Measurements from ENCODE around the gene PDK4. TPM values are rescaled to one million over a fixed set of nuclear protein-coding genes. Genes with fewer than 3 reads are reported as not detected.
"Not testable (repeated sequence)": the region's sequence is repeated elsewhere in the genome, so short reads cannot be mapped to it uniquely, and the experiment has no call there.

PDK4 gene
- total RNA-seq, 1 donor from 2014 or later, result not detected

DNA sequence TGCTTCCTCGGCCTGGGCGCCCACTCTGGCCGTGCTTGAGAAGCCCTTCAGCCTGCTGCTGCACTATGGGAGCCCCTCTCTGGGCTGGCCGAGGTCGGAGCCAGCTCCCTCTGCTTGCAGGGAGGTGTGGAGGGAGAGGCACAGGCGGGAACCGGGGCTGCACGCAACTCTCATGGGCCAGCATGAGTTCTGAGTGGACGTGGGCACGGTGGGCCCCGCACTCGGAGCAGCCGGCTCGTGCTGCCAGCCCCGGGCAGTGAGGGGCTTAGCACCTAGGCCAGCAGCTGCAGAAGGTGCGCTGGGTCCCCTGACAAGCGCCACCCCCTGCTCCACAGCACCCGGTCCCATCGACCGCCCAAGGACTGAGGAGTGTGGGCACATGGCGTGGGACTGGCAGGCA, 9.0 kb upstream of the PDK4 start:
- peaks cover 4% of the 10 kb centered on the region for H3K36me3 Mint-ChIP-seq (ENCODE audit: unreplicated experiment)
- H3K27ac Mint-ChIP-seq (ENCODE audit: unreplicated experiment), result no peak overlapping the region
- H3K4me3 Mint-ChIP-seq (ENCODE audit: unreplicated experiment), result no peak overlapping the region
- TF ChIP-seq, protein P1, sequence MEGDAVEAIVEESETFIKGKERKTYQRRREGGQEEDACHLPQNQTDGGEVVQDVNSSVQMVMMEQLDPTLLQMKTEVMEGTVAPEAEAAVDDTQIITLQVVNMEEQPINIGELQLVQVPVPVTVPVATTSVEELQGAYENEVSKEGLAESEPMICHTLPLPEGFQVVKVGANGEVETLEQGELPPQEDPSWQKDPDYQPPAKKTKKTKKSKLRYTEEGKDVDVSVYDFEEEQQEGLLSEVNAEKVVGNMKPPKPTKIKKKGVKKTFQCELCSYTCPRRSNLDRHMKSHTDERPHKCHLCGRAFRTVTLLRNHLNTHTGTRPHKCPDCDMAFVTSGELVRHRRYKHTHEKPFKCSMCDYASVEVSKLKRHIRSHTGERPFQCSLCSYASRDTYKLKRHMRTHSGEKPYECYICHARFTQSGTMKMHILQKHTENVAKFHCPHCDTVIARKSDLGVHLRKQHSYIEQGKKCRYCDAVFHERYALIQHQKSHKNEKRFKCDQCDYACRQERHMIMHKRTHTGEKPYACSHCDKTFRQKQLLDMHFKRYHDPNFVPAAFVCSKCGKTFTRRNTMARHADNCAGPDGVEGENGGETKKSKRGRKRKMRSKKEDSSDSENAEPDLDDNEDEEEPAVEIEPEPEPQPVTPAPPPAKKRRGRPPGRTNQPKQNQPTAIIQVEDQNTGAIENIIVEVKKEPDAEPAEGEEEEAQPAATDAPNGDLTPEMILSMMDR (IDR thresholded peaks at IDR 0.05; ENCODE audit: partially characterized antibody, unreplicated experiment), result no peak
- H3K9me3 Mint-ChIP-seq (ENCODE audit: unreplicated experiment), result no peaks in the 10 kb centered on the region
- DNase-seq, result no peak
- H3K27me3 Mint-ChIP-seq (ENCODE audit: unreplicated experiment), result no peaks in the 10 kb centered on the region
- peaks cover 19% of the 10 kb centered on the region for H3K4me1 Mint-ChIP-seq (ENCODE audit: low read depth, unreplicated experiment)

DNA sequence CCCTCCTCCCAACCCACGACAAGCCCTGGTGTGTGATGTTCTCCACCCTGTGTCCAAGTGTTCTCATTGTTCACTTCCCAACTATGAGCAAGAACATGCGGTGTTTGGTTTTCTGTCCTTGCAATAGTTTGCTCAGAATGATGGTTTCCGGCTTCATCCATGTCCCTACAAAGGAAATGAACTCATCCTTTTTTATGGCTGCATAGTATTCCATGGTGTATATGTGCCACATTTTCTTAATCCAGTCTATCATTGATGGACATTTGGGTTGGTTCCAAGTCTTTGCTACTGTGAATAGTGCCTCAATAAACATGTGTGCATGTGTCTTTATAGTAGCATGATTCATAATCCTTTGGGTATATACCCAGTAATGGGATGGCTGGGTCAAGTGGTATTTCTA, 8.5 kb upstream of the PDK4 start:
- not testable (repeated sequence) for H3K27ac Mint-ChIP-seq (ENCODE audit: unreplicated experiment); H3K36me3 Mint-ChIP-seq (ENCODE audit: unreplicated experiment); H3K4me3 Mint-ChIP-seq (ENCODE audit: unreplicated experiment); H3K9me3 Mint-ChIP-seq (ENCODE audit: unreplicated experiment); DNase-seq; H3K27me3 Mint-ChIP-seq (ENCODE audit: unreplicated experiment)
- peaks cover 19% of the 10 kb centered on the region for H3K4me1 Mint-ChIP-seq (ENCODE audit: low read depth, unreplicated experiment)

DNA sequence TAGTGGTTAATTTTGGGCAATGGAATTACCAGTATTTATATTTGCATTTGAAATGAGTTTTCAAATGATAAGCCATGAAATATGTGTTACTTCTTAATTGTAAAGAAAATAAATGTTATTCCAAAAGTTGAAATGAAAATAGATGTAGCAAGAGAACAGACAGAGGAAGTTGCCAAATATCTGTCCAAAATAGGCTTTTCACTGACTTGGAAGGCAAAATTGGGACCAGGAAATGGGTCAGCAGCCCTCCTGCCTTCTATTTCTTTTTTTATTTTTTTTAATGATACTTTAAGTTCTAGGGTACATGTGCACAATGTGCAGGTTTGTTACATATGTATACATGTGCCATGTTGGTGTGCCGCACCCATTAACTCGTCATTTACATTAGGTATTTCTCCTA, 8.1 kb upstream of the PDK4 start:
- not testable (repeated sequence) for DNase-seq; H3K9me3 Mint-ChIP-seq (ENCODE audit: unreplicated experiment); H3K27me3 Mint-ChIP-seq (ENCODE audit: unreplicated experiment); H3K27ac Mint-ChIP-seq (ENCODE audit: unreplicated experiment); H3K4me3 Mint-ChIP-seq (ENCODE audit: unreplicated experiment); H3K36me3 Mint-ChIP-seq (ENCODE audit: unreplicated experiment)
- peaks cover 19% of the 10 kb centered on the region for H3K4me1 Mint-ChIP-seq (ENCODE audit: low read depth, unreplicated experiment)

DNA sequence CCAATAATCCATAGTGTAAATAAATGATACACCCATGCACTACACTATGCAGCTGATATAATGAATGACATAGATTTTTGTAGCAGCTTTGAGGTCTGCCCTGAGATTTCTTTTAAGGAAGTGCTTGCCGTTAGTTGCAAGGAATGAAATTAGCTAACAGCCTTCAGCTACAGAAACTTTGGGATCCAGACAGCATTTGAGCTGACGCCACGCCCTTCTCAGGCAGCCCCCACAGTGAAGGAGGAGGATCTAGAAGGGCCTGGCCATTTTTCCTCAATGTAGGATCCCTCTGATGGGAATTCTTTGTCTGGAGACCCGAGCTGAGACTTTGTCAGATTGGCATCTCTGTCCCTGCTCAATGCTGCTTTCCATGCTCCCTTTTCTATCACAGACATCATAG, 6.1 kb upstream of the PDK4 start:
- no peak for DNase-seq
- H3K27me3 Mint-ChIP-seq (ENCODE audit: unreplicated experiment), result no peaks in the 10 kb centered on the region
- H3K9me3 Mint-ChIP-seq (ENCODE audit: unreplicated experiment), result no peaks in the 10 kb centered on the region
- TF ChIP-seq, protein P1 (IDR thresholded peaks at IDR 0.05; ENCODE audit: partially characterized antibody, unreplicated experiment), result no peak
- no peak overlapping the region for H3K4me3 Mint-ChIP-seq (ENCODE audit: unreplicated experiment)
- H3K27ac Mint-ChIP-seq (ENCODE audit: unreplicated experiment), result no peak overlapping the region
- peaks cover 4% of the 10 kb centered on the region for H3K36me3 Mint-ChIP-seq (ENCODE audit: unreplicated experiment)
- peaks cover 2% of the 10 kb centered on the region for H3K4me1 Mint-ChIP-seq (ENCODE audit: low read depth, unreplicated experiment)

GRCh38 chr7:95601316-95601715, 5.0 kb upstream of the PDK4 start:
- TF ChIP-seq, protein P1 (IDR thresholded peaks at IDR 0.05; ENCODE audit: partially characterized antibody, unreplicated experiment), result no peak
- Mint-ChIP-seq H3K9me3 (ENCODE audit: unreplicated experiment) (peaks cover 4% of the 10 kb centered on the region), H3K27ac (ENCODE audit: unreplicated experiment) (no peak overlapping the region), H3K36me3 (ENCODE audit: unreplicated experiment) (peaks cover 4% of the 10 kb centered on the region), H3K4me3 (ENCODE audit: unreplicated experiment) (no peak overlapping the region), H3K4me1 (ENCODE audit: low read depth, unreplicated experiment) (peaks cover 2% of the 10 kb centered on the region), H3K27me3 (ENCODE audit: unreplicated experiment) (peaks cover 7% of the 10 kb centered on the region)
- no peak for DNase-seq

DNA sequence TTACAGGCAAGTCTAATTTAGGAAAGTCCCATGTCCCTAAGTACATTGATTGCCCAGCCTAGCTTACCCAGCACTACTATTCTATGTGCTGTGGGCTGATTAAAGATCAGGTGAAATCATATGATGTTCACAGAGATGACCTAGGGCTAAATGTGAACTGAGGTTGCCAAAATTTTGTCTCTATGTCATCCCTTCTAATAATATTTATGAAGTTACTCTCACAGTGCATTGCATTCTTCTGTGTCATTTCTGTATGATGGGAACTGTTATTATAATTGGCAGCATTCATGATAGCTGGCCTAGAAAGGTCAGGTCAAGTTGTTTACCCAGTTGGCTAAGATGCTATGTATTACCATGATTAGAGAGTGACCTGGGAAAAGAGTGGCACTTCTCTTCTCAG, 2.8 kb upstream of the PDK4 start:
- peaks cover 13% of the 10 kb centered on the region for H3K27me3 Mint-ChIP-seq (ENCODE audit: unreplicated experiment)
- H3K27ac Mint-ChIP-seq (ENCODE audit: unreplicated experiment), result no peak overlapping the region
- no peak overlapping the region for H3K4me3 Mint-ChIP-seq (ENCODE audit: unreplicated experiment)
- no peak for DNase-seq
- H3K9me3 Mint-ChIP-seq (ENCODE audit: unreplicated experiment), result peaks cover 4% of the 10 kb centered on the region
- H3K36me3 Mint-ChIP-seq (ENCODE audit: unreplicated experiment), result no peaks in the 10 kb centered on the region
- H3K4me1 Mint-ChIP-seq (ENCODE audit: low read depth, unreplicated experiment), result peaks cover 5% of the 10 kb centered on the region
- TF ChIP-seq, protein P1 (IDR thresholded peaks at IDR 0.05; ENCODE audit: partially characterized antibody, unreplicated experiment), result no peak

All from glutamatergic neuron (in vitro differentiated cells).